NCI-H2107 (cell line): ENCODE results near the gene SLC12A7.
"Not testable (repeated sequence)": the region's sequence is repeated elsewhere in the genome, so short reads cannot be mapped to it uniquely, and the experiment has no call there.

Experiments used
- DNase-seq: peaks from one replicate; lab custom pipeline; 2025; lab: John Stamatoyannopoulos, UW

Gene SLC12A7

GRCh38 chr5:1034986-1035385 lies 76.9 kb downstream of the SLC12A7 start:
- DNase-seq = no peak

- DNase-seq = no peak
Measured at GRCh38 chr5:1034421-1034905, 77.4 kb downstream of the SLC12A7 start.

- no peak for DNase-seq
Measured at GRCh38 chr5:1033606-1034420, 78.0 kb downstream of the SLC12A7 start.

GRCh38 chr5:1033178-1033577 lies 78.7 kb downstream of the SLC12A7 start:
- no peak for DNase-seq

GRCh38 chr5:1032551-1033027 lies 79.3 kb downstream of the SLC12A7 start:
- no peak for DNase-seq

- DNase-seq = no peak
Measured at GRCh38 chr5:1032011-1032410, 79.9 kb downstream of the SLC12A7 start.

GRCh38 chr5:1031306-1031959 lies 80.4 kb downstream of the SLC12A7 start:
- DNase-seq = no peak

- no peak for DNase-seq
Measured at GRCh38 chr5:1030801-1031271, 81.0 kb downstream of the SLC12A7 start.

- no peak for DNase-seq
Measured at GRCh38 chr5:1029945-1030625, 81.8 kb downstream of the SLC12A7 start.

- DNase-seq = no peak
Measured at GRCh38 chr5:1029282-1029944, 82.5 kb downstream of the SLC12A7 start.

- DNase-seq = no peak
Measured at GRCh38 chr5:1028481-1029281, 83.2 kb downstream of the SLC12A7 start.

GRCh38 chr5:1027631-1028441 lies 84.0 kb downstream of the SLC12A7 start:
- DNase-seq = no peak

GRCh38 chr5:1026700-1027621 lies 84.9 kb downstream of the SLC12A7 start:
- no peak for DNase-seq

GRCh38 chr5:1021969-1022336 lies 89.9 kb downstream of the SLC12A7 start:
- DNase-seq = not testable (repeated sequence)

- no peak for DNase-seq
Measured at GRCh38 chr5:1021136-1021968, 90.5 kb downstream of the SLC12A7 start.

GRCh38 chr5:1020452-1020961 lies 91.4 kb downstream of the SLC12A7 start:
- no peak for DNase-seq

GRCh38 chr5:1019001-1019905 lies 92.6 kb downstream of the SLC12A7 start:
- DNase-seq = no peak
